ENCODE measurements around the gene PARD3B. TPM values are rescaled to one million over a fixed set of nuclear protein-coding genes. Genes with fewer than 3 reads are reported as not detected.
"Not testable (repeated sequence)": the region's sequence is repeated elsewhere in the genome, so short reads cannot be mapped to it uniquely, and the experiment has no call there.

The PARD3B gene
- total and polyA plus RNA-seq, 7 donors = 0.42 to 6.0 (median 4.8) TPM

DNA sequence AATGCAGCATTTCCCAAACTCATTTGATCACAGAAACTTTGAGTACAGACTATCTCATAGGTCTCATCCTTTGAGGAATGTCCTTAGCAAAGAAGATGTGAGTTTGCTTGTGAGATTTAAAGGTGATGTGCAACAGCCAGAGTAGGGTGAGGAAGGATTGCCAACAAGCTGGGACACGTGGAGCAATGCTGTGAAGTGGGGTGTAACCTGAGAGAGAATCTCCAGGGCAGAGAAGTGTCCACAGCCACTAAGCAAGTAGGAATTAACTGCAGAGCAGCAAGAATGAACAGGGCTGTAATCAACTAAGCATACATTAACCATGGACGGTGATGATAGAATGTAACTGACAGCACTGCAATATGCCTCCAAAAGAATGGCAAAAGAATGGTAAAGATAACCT, 667.1 kb downstream of the PARD3B start:
- 68 to 74% (median 69%) methylated on average over 2 of the region's 2 CpGs for WGBS, 3 donors
- no peak for ATAC-seq
- TF ChIP-seq, protein P1, sequence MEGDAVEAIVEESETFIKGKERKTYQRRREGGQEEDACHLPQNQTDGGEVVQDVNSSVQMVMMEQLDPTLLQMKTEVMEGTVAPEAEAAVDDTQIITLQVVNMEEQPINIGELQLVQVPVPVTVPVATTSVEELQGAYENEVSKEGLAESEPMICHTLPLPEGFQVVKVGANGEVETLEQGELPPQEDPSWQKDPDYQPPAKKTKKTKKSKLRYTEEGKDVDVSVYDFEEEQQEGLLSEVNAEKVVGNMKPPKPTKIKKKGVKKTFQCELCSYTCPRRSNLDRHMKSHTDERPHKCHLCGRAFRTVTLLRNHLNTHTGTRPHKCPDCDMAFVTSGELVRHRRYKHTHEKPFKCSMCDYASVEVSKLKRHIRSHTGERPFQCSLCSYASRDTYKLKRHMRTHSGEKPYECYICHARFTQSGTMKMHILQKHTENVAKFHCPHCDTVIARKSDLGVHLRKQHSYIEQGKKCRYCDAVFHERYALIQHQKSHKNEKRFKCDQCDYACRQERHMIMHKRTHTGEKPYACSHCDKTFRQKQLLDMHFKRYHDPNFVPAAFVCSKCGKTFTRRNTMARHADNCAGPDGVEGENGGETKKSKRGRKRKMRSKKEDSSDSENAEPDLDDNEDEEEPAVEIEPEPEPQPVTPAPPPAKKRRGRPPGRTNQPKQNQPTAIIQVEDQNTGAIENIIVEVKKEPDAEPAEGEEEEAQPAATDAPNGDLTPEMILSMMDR (IDR thresholded peaks at IDR 0.05) = no peak
- Histone ChIP-seq H3K4me1 (no peaks in the 10 kb centered on the region), H3K27me3 (ENCODE audit: insufficient read depth in 3 of 3, low read length in 2 of 3) (no peaks in the 10 kb centered on the region), H3K36me3 (ENCODE audit: insufficient read depth in 1 of 2, low read depth in 1 of 2) (no peaks in the 10 kb centered on the region), H3K4me3 (no peak overlapping the region), H3K27ac (no peak overlapping the region), H3K9me3 (peaks cover 4% of the 10 kb centered on the region)
- intact Hi-C loops (cut with DNase I) = no loop called here
- DNase-seq = no peak

DNA sequence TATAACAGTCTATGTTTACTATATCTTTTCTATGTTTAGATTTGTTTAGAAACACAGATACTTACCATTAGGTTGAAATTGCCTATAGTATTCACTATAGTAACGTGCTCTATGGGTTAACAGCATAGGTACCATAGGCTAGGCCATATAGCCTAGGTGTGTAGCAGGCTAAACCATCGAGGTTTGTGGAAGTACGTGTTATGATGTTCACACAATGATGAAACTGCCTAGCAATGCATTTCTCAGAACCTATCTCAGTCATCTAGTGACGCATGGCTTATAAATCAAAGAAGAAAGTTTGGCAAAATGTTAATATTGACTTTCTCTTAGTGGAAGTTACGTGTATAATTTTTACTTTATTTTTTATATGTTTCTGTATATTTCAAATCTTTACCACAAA, 670.8 kb downstream of the PARD3B start:
- Histone ChIP-seq H3K4me3 (no peak overlapping the region), H3K27ac (no peak overlapping the region), H3K36me3 (ENCODE audit: insufficient read depth in 1 of 2, low read depth in 1 of 2) (no peaks in the 10 kb centered on the region), H3K4me1 (no peaks in the 10 kb centered on the region), H3K27me3 (ENCODE audit: insufficient read depth in 3 of 3, low read length in 2 of 3) (no peaks in the 10 kb centered on the region), H3K9me3 (peaks cover 4% of the 10 kb centered on the region)
- intact Hi-C loops (cut with DNase I) = no loop called here
- DNase-seq (no peak), ATAC-seq (no peak)
- 84 to 88% (median 85%) methylated on average over 5 of the region's 5 CpGs for WGBS, 3 donors
- TF ChIP-seq, protein P1 (IDR thresholded peaks at IDR 0.05) = no peak

DNA sequence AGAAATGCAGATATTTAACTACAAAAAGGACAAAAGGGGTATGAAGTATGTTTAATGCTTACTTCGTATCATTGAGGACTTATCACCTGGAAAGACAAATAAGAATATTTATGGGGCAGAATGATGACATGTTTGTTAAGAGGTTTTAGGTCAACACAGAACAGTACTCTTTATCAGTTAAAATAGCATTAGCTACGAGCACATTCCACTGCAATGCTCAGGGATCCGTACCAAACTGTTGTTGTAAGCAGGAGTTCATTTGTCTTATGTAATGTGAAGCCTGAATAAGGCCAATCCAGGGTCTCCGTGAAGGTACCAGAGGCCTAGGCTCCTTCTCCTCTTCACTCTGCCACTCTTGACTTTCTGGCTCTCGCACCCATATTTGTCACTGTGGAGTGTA, 671.3 kb downstream of the PARD3B start:
- no peak for ATAC-seq

DNA sequence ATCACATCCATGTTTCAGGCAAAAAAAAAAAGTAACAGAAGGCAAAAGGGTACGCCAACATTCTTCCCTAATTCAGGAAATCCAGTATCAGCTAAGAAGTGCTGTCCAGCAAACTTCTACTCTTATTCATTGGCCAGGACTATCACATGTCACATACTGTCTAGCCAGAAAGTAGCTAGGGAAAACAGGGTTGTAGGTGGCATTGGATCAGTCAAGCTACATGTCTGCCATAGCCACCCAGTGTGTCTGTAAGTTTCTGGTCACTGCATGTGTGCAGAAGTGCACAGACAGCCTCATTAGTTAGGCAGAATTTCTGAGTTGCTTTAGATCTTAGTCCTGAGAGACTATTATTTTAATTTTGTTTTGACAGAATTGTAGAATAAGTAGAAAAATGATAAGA, 671.7 kb downstream of the PARD3B start:
- Histone ChIP-seq H3K27me3 (ENCODE audit: insufficient read depth in 3 of 3, low read length in 2 of 3) (no peaks in the 10 kb centered on the region), H3K36me3 (ENCODE audit: insufficient read depth in 1 of 2, low read depth in 1 of 2) (no peaks in the 10 kb centered on the region), H3K27ac (no peak overlapping the region), H3K9me3 (peaks cover 4% of the 10 kb centered on the region), H3K4me3 (no peak overlapping the region), H3K4me1 (no peaks in the 10 kb centered on the region)
- 91 to 96% (median 95%) methylated on average over 1 of the region's 1 CpG for WGBS, 3 donors
- ATAC-seq = no peak
- intact Hi-C loops (cut with DNase I) = no loop called here
- no peak for DNase-seq
- TF ChIP-seq, protein P1 (IDR thresholded peaks at IDR 0.05) = no peak

More for the DNA sequence above, 671.3 kb downstream of the PARD3B start:
- Histone ChIP-seq H3K4me1 (no peaks in the 10 kb centered on the region), H3K36me3 (ENCODE audit: insufficient read depth in 1 of 2, low read depth in 1 of 2) (no peaks in the 10 kb centered on the region), H3K27me3 (ENCODE audit: insufficient read depth in 3 of 3, low read length in 2 of 3) (no peaks in the 10 kb centered on the region), H3K4me3 (no peak overlapping the region), H3K27ac (no peak overlapping the region), H3K9me3 (peaks cover 4% of the 10 kb centered on the region)
- TF ChIP-seq, protein P1 (IDR thresholded peaks at IDR 0.05) = no peak
- WGBS, 3 donors = 75 to 79% (median 75%) methylated on average over 5 of the region's 5 CpGs
- intact Hi-C loops (cut with DNase I) = no loop called here
- no peak for DNase-seq

DNA sequence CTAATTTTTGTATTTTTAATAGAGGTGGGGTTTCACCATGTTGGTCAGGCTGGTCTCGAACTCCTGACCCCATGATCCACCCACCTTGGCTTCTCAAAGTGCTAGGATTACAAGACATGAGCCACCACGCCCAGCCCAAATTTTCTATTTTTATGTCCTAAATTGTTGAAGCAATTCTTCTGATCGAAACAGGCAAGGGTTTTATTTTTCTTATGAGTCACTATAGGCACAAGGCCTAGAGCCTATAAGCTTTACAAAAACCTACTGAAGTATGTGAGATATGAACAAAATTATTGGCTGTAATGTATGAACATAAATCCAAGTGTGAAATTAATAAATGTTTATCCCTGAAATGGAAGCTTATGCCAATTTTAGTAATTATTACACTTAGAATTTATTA, 672.8 kb downstream of the PARD3B start:
- ATAC-seq (no peak), DNase-seq (no peak)
- H3K4me3 ChIP-seq = no peak overlapping the region
- intact Hi-C loops (cut with DNase I) = no loop called here
- no peaks in the 10 kb centered on the region for H3K9me3 ChIP-seq
- no peak overlapping the region for H3K27ac ChIP-seq
- WGBS, 3 donors = 69 to 82% (median 78%) methylated on average over 3 of the region's 3 CpGs
- TF ChIP-seq, protein P1 (IDR thresholded peaks at IDR 0.05) = no peak
- H3K36me3 ChIP-seq (ENCODE audit: insufficient read depth in 1 of 2, low read depth in 1 of 2) = no peaks in the 10 kb centered on the region
- H3K4me1 ChIP-seq = no peaks in the 10 kb centered on the region
- H3K27me3 ChIP-seq (ENCODE audit: insufficient read depth in 3 of 3, low read length in 2 of 3) = no peaks in the 10 kb centered on the region

DNA sequence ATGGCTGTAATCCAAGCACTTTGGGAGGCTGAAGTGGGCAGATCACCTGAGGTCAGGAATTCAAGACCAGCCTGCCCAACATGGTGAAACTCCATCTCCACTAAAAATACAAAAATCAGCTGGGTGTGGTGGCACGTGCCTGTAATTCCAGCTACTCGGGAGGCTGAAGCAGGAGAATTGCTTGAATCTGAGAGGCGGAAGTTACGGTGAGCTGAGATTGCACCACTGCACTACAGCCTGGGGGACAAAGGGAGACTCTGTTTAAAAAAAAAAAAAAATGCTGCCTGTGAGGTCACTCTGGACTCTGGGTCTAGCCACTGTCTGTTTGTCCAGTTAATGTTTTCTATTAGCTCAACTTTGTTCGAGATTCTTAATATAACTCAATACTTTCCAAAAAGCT, 673.5 kb downstream of the PARD3B start:
- WGBS, 3 donors = 86 to 94% (median 88%) methylated on average over 5 of the region's 5 CpGs
- ATAC-seq; DNase-seq; H3K4me3 ChIP-seq; H3K4me1 ChIP-seq; H3K27me3 ChIP-seq (ENCODE audit: insufficient read depth in 3 of 3, low read length in 2 of 3); intact Hi-C loops (cut with DNase I); H3K9me3 ChIP-seq; H3K27ac ChIP-seq; H3K36me3 ChIP-seq (ENCODE audit: insufficient read depth in 1 of 2, low read depth in 1 of 2): not testable (repeated sequence)
